LNCaP clone FGC (cell line): ENCODE data around the gene SFI1.

Source experiments
- DNase-seq: peaks from one replicate; pipeline ENCODE4 v3.0.0-alpha.2; 2011; ENCODE audit warnings: low read depth
- H3K4me3 ChIP-seq: 2 replicates; pipeline ENCODE4 v1.5.1; 2011; ENCODE audit warnings: mild to moderate bottlenecking, low read depth, low read length, control low read depth
- TF ChIP-seq, protein P1 (sequence below): IDR thresholded peaks from 2 replicates; pipeline ENCODE4 v1.5.1; 2012; ENCODE audit warnings: mild to moderate bottlenecking; ENCODE audit not compliant: control insufficient read depth, insufficient read depth; ENCODE audit errors: extremely low read depth

SFI1 gene

GRCh38 chr22:31662668-31663037, 166.3 kb downstream of the SFI1 start:
- H3K4me3 ChIP-seq, result peak overlapping the region; percentile 73
- TF ChIP-seq, protein P1, sequence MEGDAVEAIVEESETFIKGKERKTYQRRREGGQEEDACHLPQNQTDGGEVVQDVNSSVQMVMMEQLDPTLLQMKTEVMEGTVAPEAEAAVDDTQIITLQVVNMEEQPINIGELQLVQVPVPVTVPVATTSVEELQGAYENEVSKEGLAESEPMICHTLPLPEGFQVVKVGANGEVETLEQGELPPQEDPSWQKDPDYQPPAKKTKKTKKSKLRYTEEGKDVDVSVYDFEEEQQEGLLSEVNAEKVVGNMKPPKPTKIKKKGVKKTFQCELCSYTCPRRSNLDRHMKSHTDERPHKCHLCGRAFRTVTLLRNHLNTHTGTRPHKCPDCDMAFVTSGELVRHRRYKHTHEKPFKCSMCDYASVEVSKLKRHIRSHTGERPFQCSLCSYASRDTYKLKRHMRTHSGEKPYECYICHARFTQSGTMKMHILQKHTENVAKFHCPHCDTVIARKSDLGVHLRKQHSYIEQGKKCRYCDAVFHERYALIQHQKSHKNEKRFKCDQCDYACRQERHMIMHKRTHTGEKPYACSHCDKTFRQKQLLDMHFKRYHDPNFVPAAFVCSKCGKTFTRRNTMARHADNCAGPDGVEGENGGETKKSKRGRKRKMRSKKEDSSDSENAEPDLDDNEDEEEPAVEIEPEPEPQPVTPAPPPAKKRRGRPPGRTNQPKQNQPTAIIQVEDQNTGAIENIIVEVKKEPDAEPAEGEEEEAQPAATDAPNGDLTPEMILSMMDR, result no peak
- no peak for DNase-seq
